Loucy (cell line): ENCODE data around the gene DCXR.

Source experiments
- CTCF ChIP-seq: fragments of 200-600 bp; sonication (generic); conservative IDR thresholded peaks from 2 replicates; pipeline ENCODE4 v1.5.1; 2014; ENCODE audit warnings: mild to moderate bottlenecking, antibody characterized with exemption, low read length
- EZH2phosphoT487 ChIP-seq: fragments of 200-600 bp; IDR thresholded peaks from 2 replicates; pipeline ENCODE4 v1.6.1; 2018; ENCODE audit warnings: antibody characterized with exemption, mild to moderate bottlenecking, moderate library complexity, borderline replicate concordance

GRCh38 chr17:82084373-82085030, 47.0 kb upstream of the DCXR start:
- no peak for TF ChIP-seq CTCF
- TF ChIP-seq EZH2phosphoT487 = no peak
